ENCODE data around the gene KRTAP12-3. TPM values are rescaled to one million over a fixed set of nuclear protein-coding genes. Genes with fewer than 3 reads are reported as not detected.

Gene KRTAP12-3
- total and polyA plus RNA-seq, 9 of the 15 experiments (the other 6 are each of a cell fraction or from before 2014, with no cell fraction given) = not detected

- in situ Hi-C loops (cut with MboI) (no loop called here), intact Hi-C loops (cut with micrococcal nuclease) (no loop called here)
- Histone ChIP-seq H3K9me1 (ENCODE audit: control insufficient read depth, insufficient read depth, low read length) (peaks cover 3% of the 10 kb centered on the region), H3K9ac (ENCODE audit: insufficient read depth in 1 of 2, low read depth in 2 of 2, low read length in 2 of 2) (no peak overlapping the region), H4K20me1 (replicated peaks; ENCODE audit: control insufficient read depth, insufficient read depth, low read length) (no peaks in the 10 kb centered on the region; the same call in 1 of the 2 replicates), H3K4me3 (no peak overlapping the region), H3K27ac (ENCODE audit: extremely low read depth, low read depth, low read length) (no peak overlapping the region), H3K27me3 (ENCODE audit: control insufficient read depth in 2 of 2, insufficient read depth in 2 of 2, low read length in 2 of 2) (peaks cover 41 to 77% of the 10 kb centered on the region in 2 experiments), H3K4me2 (ENCODE audit: insufficient read depth, low read length) (no peak overlapping the region), H3K36me3 (ENCODE audit: control insufficient read depth, insufficient read depth, low read length) (no peaks in the 10 kb centered on the region), H3K9me3 (replicated peaks; ENCODE audit: control insufficient read depth, insufficient read depth, low read depth, low read length) (no peaks in the 10 kb centered on the region), H2AFZ (ENCODE audit: low read depth, low read length) (no peak overlapping the region), H3K79me2 (ENCODE audit: control insufficient read depth, insufficient read depth, low read length) (no peaks in the 10 kb centered on the region), H3K4me1 (replicated peaks in 1 of 2; ENCODE audit: control insufficient read depth in 2 of 2, insufficient read depth in 2 of 2, low read length in 2 of 2) (peaks cover 0 to 14% of the 10 kb centered on the region in 2 experiments; a peak in 1 of 5 replicates)
- DNase-seq (ENCODE audit: extremely low read depth in 1 of 4, low spot score in 3 of 4) (peak in 1 of 4 experiments; percentile 7), ATAC-seq (no peak), FAIRE-seq (no peak)
- TF ChIP-seq GTF3C2 (IDR thresholded peaks at IDR 0.05; ENCODE audit: borderline replicate concordance, extremely low read depth, insufficient read length) = no peak
- no peak for TF ChIP-seq KAT2B (IDR thresholded peaks at IDR 0.05; ENCODE audit: low read depth, low read length)
- no peak for TF ChIP-seq NFXL1 (CRISPR knock-in tag; IDR thresholded peaks at IDR 0.05)
- TF ChIP-seq ZC3H8 (IDR thresholded peaks at IDR 0.05) = no peak
- no peak for TF ChIP-seq ZNF766 (CRISPR knock-in tag; conservative IDR thresholded peaks at IDR 0.05)
- no peak for TF ChIP-seq ZNF77 (CRISPR knock-in tag; IDR thresholded peaks at IDR 0.05)
- TF ChIP-seq NEUROD1 (IDR thresholded peaks at IDR 0.05; ENCODE audit: borderline replicate concordance, low read depth, low read length, partially characterized antibody) = no peak
- no peak for TF ChIP-seq ZNF316 (IDR thresholded peaks at IDR 0.05)
- TF ChIP-seq ESRRA (IDR thresholded peaks at IDR 0.05; ENCODE audit: borderline replicate concordance, low read depth) = no peak
- no peak for TF ChIP-seq ATF4 (CRISPR knock-in tag; IDR thresholded peaks at IDR 0.05)
- TF ChIP-seq IRF2 (CRISPR knock-in tag; IDR thresholded peaks at IDR 0.05) = no peak
- TF ChIP-seq ZNF444 (CRISPR knock-in tag; IDR thresholded peaks at IDR 0.05) = no peak
- TF ChIP-seq SMARCB1 (IDR thresholded peaks at IDR 0.05; ENCODE audit: insufficient read length, low read depth) = no peak
- TF ChIP-seq L3MBTL2 (IDR thresholded peaks at IDR 0.05) = no peak
- TF ChIP-seq ZNF583 (CRISPR knock-in tag; IDR thresholded peaks at IDR 0.05) = no peak
- TF ChIP-seq, protein P1, sequence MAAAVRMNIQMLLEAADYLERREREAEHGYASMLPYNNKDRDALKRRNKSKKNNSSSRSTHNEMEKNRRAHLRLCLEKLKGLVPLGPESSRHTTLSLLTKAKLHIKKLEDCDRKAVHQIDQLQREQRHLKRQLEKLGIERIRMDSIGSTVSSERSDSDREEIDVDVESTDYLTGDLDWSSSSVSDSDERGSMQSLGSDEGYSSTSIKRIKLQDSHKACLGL (CRISPR knock-in tag; IDR thresholded peaks at IDR 0.05; ENCODE audit: borderline replicate concordance, poor library complexity, severe bottlenecking) = no peak
- TF ChIP-seq KHSRP (IDR thresholded peaks at IDR 0.05) = no peak
- CTCF ChIA-PET (ENCODE audit: low intra/inter-chr PET ratio) = no interaction called here
- POLR2A ChIA-PET = no interaction called here
- no TSS peak for BruUV-seq (replicated peaks)
- WGBS (ENCODE audit: insufficient coverage, low coverage, missing lambda C conversion rate) = under 1% methylated on average over 13 of the region's 13 CpGs
Measured at GRCh38 chr21:44704636-44705001, 46.9 kb downstream of the KRTAP12-3 start.
